ENCODE data around the gene ONECUT1.

DNA sequence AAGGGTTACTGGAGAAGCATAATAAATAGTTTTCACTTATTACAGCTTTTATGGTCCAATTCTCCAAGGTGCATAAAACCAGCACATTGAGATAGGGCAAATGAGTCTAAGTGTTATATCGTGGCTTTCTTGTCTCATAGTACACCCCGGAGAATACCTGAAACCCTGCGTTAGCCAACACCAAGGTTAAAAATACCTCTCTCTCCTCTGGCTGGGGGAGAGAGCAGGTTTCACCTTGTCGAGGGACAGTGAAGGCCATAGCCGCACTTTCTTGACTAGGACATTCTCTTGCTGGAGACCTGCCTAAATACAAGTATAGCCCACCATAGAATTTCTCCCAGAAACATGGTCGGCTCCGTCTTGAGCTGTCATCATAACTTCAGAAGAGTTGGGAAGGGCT is 59.5 kb downstream of the ONECUT1 start:
- TF ChIP-seq, protein P1, sequence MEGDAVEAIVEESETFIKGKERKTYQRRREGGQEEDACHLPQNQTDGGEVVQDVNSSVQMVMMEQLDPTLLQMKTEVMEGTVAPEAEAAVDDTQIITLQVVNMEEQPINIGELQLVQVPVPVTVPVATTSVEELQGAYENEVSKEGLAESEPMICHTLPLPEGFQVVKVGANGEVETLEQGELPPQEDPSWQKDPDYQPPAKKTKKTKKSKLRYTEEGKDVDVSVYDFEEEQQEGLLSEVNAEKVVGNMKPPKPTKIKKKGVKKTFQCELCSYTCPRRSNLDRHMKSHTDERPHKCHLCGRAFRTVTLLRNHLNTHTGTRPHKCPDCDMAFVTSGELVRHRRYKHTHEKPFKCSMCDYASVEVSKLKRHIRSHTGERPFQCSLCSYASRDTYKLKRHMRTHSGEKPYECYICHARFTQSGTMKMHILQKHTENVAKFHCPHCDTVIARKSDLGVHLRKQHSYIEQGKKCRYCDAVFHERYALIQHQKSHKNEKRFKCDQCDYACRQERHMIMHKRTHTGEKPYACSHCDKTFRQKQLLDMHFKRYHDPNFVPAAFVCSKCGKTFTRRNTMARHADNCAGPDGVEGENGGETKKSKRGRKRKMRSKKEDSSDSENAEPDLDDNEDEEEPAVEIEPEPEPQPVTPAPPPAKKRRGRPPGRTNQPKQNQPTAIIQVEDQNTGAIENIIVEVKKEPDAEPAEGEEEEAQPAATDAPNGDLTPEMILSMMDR (IDR thresholded peaks at IDR 0.05), result no peak
- no peak for TF ChIP-seq POLR2A (IDR thresholded peaks at IDR 0.05)
